HCT116 (cell line): Measurements from ENCODE around the gene SIL1. TPM values are rescaled to one million over a fixed set of nuclear protein-coding genes. Genes with fewer than 3 reads are reported as not detected.

Source experiments
- ATAC-seq: fragments of 200-7000 bp; cut with Tn5 transposase; 2 replicates; pipeline ENCODE4 v1.9.1; 2020; ENCODE audit warnings: mild to moderate bottlenecking, moderate library complexity
- BruUV-seq: library from RNA; stranded (reverse); fragments of 400-500 nt; replicated peaks from 2 replicates; lab custom pipeline; 2021; lab: Mats Ljungman, UMichigan
- CTCF ChIA-PET: fragments of 300-600 bp; sonication (Branson Sonifier 250); formaldehyde crosslinking; loops from one replicate; lab custom pipeline; 2021; ENCODE audit warnings: antibody characterized with exemption; lab: Charles Lee
- POLR2A ChIA-PET: fragments of 300-600, 350-600 bp; sonication (Branson Sonifier 250); formaldehyde crosslinking; loops from one replicate; lab custom pipeline; 2021; ENCODE audit warnings: antibody characterized with exemption; lab: Charles Lee
- RAD21 ChIA-PET, 2 experiments: fragments of 300-600 bp; sonication (Branson Sonifier 250); formaldehyde crosslinking; loops; one replicate each; lab custom pipeline; 2023; ENCODE audit warnings: low total read pairs in 2 of 2; ENCODE audit not compliant: uncharacterized antibody in 2 of 2, unreplicated experiment in 2 of 2, low non-redundant PET in 1 of 2; lab: Charles Lee
- DNase-seq: peaks from one replicate; pipeline ENCODE4 v3.0.0-alpha.2; 2010; ENCODE audit warnings: low read depth, low spot score
- H2AFZ ChIP-seq: fragments of 200-600 bp; shearing (Covaris generic), sonication (generic); 2 replicates; pipeline ENCODE4 v1.6.1; 2017; ENCODE audit warnings: low read depth, mixed run types, mixed read lengths, antibody characterized with exemption, low read length; ENCODE audit not compliant: poor library complexity, severe bottlenecking
- H3K27ac ChIP-seq: 2 replicates; pipeline ENCODE4 v1.5.1; 2012; ENCODE audit warnings: low read depth, low read length
- H3K27me3 ChIP-seq: fragments of 200-600 bp; sonication (generic); 2 replicates; pipeline ENCODE4 v1.6.1; 2016; ENCODE audit warnings: mixed run types, low read length, mixed read lengths; ENCODE audit not compliant: insufficient read depth
- H3K36me3 ChIP-seq, 2 experiments: fragments of 200-500 bp in 1 of 2; fragments of 200-600 bp in 1 of 2; sonication (Bioruptor generic) in 1 of 2; sonication (generic) in 1 of 2; 2 replicates each; pipeline versions ENCODE4 v1.5.1 to v1.6.1; 2014 to 2016; ENCODE audit warnings: low read length in 2 of 2, inconsistent platforms in 1 of 2, mixed read lengths in 1 of 2, mixed run types in 1 of 2; ENCODE audit not compliant: insufficient read depth in 2 of 2, control insufficient read depth in 1 of 2
- H3K4me1 ChIP-seq, 2 experiments: fragments of 200-600 bp in 1 of 2; sonication (generic) in 1 of 2; 2 replicates each; pipeline versions ENCODE4 v1.5.1 to v1.6.1; 2012 to 2017; ENCODE audit warnings: low read length in 2 of 2, inconsistent platforms in 1 of 2, mild to moderate bottlenecking in 1 of 2, mixed read lengths in 1 of 2, mixed run types in 1 of 2, moderate library complexity in 1 of 2; ENCODE audit not compliant: insufficient read depth in 2 of 2, control insufficient read depth in 1 of 2
- H3K4me2 ChIP-seq: fragments of 200-600 bp; sonication (generic); 2 replicates; pipeline ENCODE4 v1.6.1; 2017; ENCODE audit warnings: mixed run types, low read length, mixed read lengths
- H3K4me3 ChIP-seq, 2 experiments: fragments of 200-600 bp in 1 of 2; sonication (generic) in 1 of 2; replicated peaks in 1 of 2; 2 replicates each; pipeline ENCODE4 v1.5.1; 2011 to 2016; ENCODE audit warnings: low read length in 2 of 2, control low read depth in 1 of 2, low read depth in 1 of 2, mild to moderate bottlenecking in 1 of 2, mixed read lengths in 1 of 2, mixed run types in 1 of 2
- H3K79me2 ChIP-seq: fragments of 200-600 bp; sonication (generic); 2 replicates; pipeline ENCODE4 v1.6.1; 2017; ENCODE audit warnings: mild to moderate bottlenecking, mixed run types, low read length, moderate library complexity, mixed read lengths; ENCODE audit not compliant: insufficient read depth
- H3K9ac ChIP-seq: fragments of 200-600 bp; sonication (generic); 2 replicates; pipeline ENCODE4 v1.6.1; 2016; ENCODE audit warnings: low read length, mixed read lengths
- H3K9me2 ChIP-seq: fragments of 200-600 bp; sonication (generic), shearing (Covaris generic); 2 replicates; pipeline ENCODE4 v1.6.1; 2017; ENCODE audit warnings: mixed run types, mild to moderate bottlenecking, moderate library complexity; ENCODE audit not compliant: insufficient read depth
- H3K9me3 ChIP-seq, 2 experiments: fragments of 200-500 bp in 1 of 2; fragments of 200-600 bp in 1 of 2; sonication (Bioruptor generic) in 1 of 2; sonication (generic) in 1 of 2; 2 replicates each; pipeline ENCODE4 v1.6.1; 2014 to 2017; ENCODE audit warnings: low read length in 2 of 2, mixed read lengths in 2 of 2, inconsistent platforms in 1 of 2, low read depth in 1 of 2, mild to moderate bottlenecking in 1 of 2, mixed run types in 1 of 2, moderate library complexity in 1 of 2; ENCODE audit not compliant: control insufficient read depth in 1 of 2, insufficient read depth in 1 of 2
- H4K20me1 ChIP-seq: fragments of 200-600 bp; sonication (generic), shearing (Covaris generic); 2 replicates; pipeline ENCODE4 v1.6.1; 2017; ENCODE audit warnings: mixed run types, mild to moderate bottlenecking, moderate library complexity; ENCODE audit not compliant: insufficient read depth
- ATF3 ChIP-seq: IDR thresholded peaks from 2 replicates; pipeline ENCODE4 v1.6.1; 2012
- CBX3 ChIP-seq: IDR thresholded peaks from 2 replicates; pipeline ENCODE4 v1.6.1; 2012; ENCODE audit warnings: low read depth
- CEBPB ChIP-seq: IDR thresholded peaks from 2 replicates; pipeline ENCODE4 v1.6.1; 2012; ENCODE audit warnings: low read depth
- ELF1 ChIP-seq: IDR thresholded peaks from 2 replicates; pipeline ENCODE4 v1.6.1; 2012; ENCODE audit warnings: low read depth, borderline replicate concordance
- JUND ChIP-seq: IDR thresholded peaks from 2 replicates; pipeline ENCODE4 v1.6.1; 2012
- MAX ChIP-seq: IDR thresholded peaks from 2 replicates; pipeline ENCODE4 v1.6.1; 2012
- RAD21 ChIP-seq: IDR thresholded peaks from 2 replicates; pipeline ENCODE4 v1.6.1; 2012; ENCODE audit warnings: low read depth, mild to moderate bottlenecking
- REST ChIP-seq: IDR thresholded peaks from 2 replicates; pipeline ENCODE4 v1.6.1; 2012; ENCODE audit warnings: low read depth
- SIN3A ChIP-seq: IDR thresholded peaks from 2 replicates; pipeline ENCODE4 v1.6.1; 2012; ENCODE audit warnings: low read depth
- SP1 ChIP-seq: IDR thresholded peaks from 2 replicates; pipeline ENCODE4 v1.6.1; 2012; ENCODE audit warnings: low read depth
- SRF ChIP-seq: IDR thresholded peaks from 2 replicates; pipeline ENCODE4 v1.6.1; 2012; ENCODE audit warnings: low read depth
- TCF7L2 ChIP-seq: IDR thresholded peaks from 2 replicates; pipeline ENCODE4 v1.7.0; 2011; ENCODE audit warnings: borderline replicate concordance, inconsistent platforms; ENCODE audit not compliant: insufficient read depth, insufficient read length; ENCODE audit errors: extremely low read depth
- YY1 ChIP-seq: IDR thresholded peaks from 2 replicates; pipeline ENCODE4 v1.6.1; 2011; ENCODE audit warnings: low read length, low read depth, moderate library complexity, mild to moderate bottlenecking; ENCODE audit not compliant: insufficient replicate concordance; ENCODE audit errors: extremely low read depth
- ZBTB33 ChIP-seq: IDR thresholded peaks from 2 replicates; pipeline ENCODE4 v1.6.1; 2011; ENCODE audit warnings: mild to moderate bottlenecking, low read length, moderate library complexity; ENCODE audit not compliant: insufficient replicate concordance; ENCODE audit errors: extremely low read depth
- ZFX ChIP-seq: fragments of 450-650 bp; IDR thresholded peaks from 2 replicates; pipeline ENCODE4 v1.6.1; 2017
- ZNF274 ChIP-seq: fragments of 200-500 bp; sonication (Bioruptor generic); IDR thresholded peaks from 2 replicates; pipeline ENCODE4 v1.6.1; 2014; ENCODE audit warnings: mild to moderate bottlenecking, low read depth, low read length, inconsistent platforms
- intact Hi-C: fragments of 100-400 bp; cut with micrococcal nuclease; formaldehyde crosslinking; loops from 2 replicates; pipeline ENCODE4 v1.10.0; 2022
- total RNA-seq: library from RNA; stranded (reverse); gene quantifications from one replicate; pipeline ENCODE4 v1.2.1, GENCODE V29; 2021; ENCODE audit not compliant: unreplicated experiment

SIL1 gene
- total RNA-seq, 1 experiment from 2014 or later = 34.0 TPM

GRCh38 chr5:139077899-139078298, 120.3 kb downstream of the SIL1 start (continued):
- TF ChIP-seq ZBTB33 (no peak), MAX (no peak)

- Histone ChIP-seq H3K4me3 (no peak overlapping the region), H4K20me1 (no peaks in the 10 kb centered on the region), H3K9me2 (no peaks in the 10 kb centered on the region), H3K9ac (no peak overlapping the region), H3K27ac (no peak overlapping the region), H3K9me3 (no peaks in the 10 kb centered on the region), H3K4me1 (no peaks in the 10 kb centered on the region), H2AFZ (no peak overlapping the region), H3K36me3 (no peaks in the 10 kb centered on the region), H3K4me2 (no peak overlapping the region), H3K79me2 (no peaks in the 10 kb centered on the region), H3K27me3 (no peaks in the 10 kb centered on the region)
- DNase-seq (no peak), ATAC-seq (no peak)
- POLR2A ChIA-PET = no interaction called here
- TF ChIP-seq ATF3 = no peak
- TF ChIP-seq SP1 = no peak
- no peak for TF ChIP-seq REST
- TF ChIP-seq SRF = no peak
- no peak for TF ChIP-seq JUND
- no peak for TF ChIP-seq TCF7L2
- no peak for TF ChIP-seq ZBTB33
- TF ChIP-seq CEBPB = no peak
- no peak for TF ChIP-seq ZNF274
- no peak for TF ChIP-seq SIN3A
- TF ChIP-seq CBX3 = no peak
- no peak for TF ChIP-seq ELF1
- TF ChIP-seq ZFX = no peak
- no peak for TF ChIP-seq RAD21
- TF ChIP-seq YY1 = no peak
- intact Hi-C loops = no loop called here
- CTCF ChIA-PET = no interaction called here
- RAD21 ChIA-PET = no interaction called here
- no TSS peak for BruUV-seq
Observed at GRCh38 chr5:139076111-139076510, 122.1 kb downstream of the SIL1 start.
